Adrenal gland (tissue), 12 donors: ENCODE measurements around the gene TYMP. TPM values are rescaled to one million over a fixed set of nuclear protein-coding genes. Genes with fewer than 3 reads are reported as not detected.

Experiments used
- DNase-seq, 7 donors: peaks; one replicate each; pipeline ENCODE4 v3.0.0-alpha.2; 2019 to 2020
- H3K27ac ChIP-seq, 5 donors: fragments of 200-600 bp; sonication (generic) in 4 of 5; 1 replicate in 3 of 5; 2 replicates in 2 of 5; pipeline versions ENCODE4 v1.5.1 to v1.8.0; 2016 to 2020; ENCODE audit warnings: mild to moderate bottlenecking in 1 of 5
- H3K27me3 ChIP-seq: fragments of 200-600 bp; 2 replicates; pipeline ENCODE4 v1.8.0; 2021
- H3K36me3 ChIP-seq, 2 donors: fragments of 200-600 bp; replicated peaks in 1 of 2; 1 replicate in 1 of 2; 2 replicates in 1 of 2; pipeline versions ENCODE4 v1.5.1 to v1.8.0; 2018 to 2022
- H3K4me1 ChIP-seq, 2 donors: fragments of 200-600 bp; replicated peaks in 1 of 2; 1 replicate in 1 of 2; 2 replicates in 1 of 2; pipeline versions ENCODE4 v1.5.1 to v1.8.0; 2018 to 2021
- H3K4me3 ChIP-seq, 4 donors: fragments of 200-600 bp; sonication (generic) in 3 of 4; one replicate each; pipeline ENCODE4 v1.5.1; 2016 to 2018
- H3K9me3 ChIP-seq, 3 donors: fragments of 200-600 bp; sonication (generic) in 1 of 3; replicated peaks in 1 of 3; 1 replicate in 2 of 3; 2 replicates in 1 of 3; pipeline versions ENCODE4 v1.5.1 to v1.8.0; 2016 to 2021
- POLR2A ChIP-seq, 2 donors: fragments of 450-650 bp; IDR thresholded peaks; one replicate each; pipeline ENCODE4 v1.6.1; 2017; ENCODE audit warnings: antibody characterized with exemption in 2 of 2, mild to moderate bottlenecking in 2 of 2, moderate library complexity in 1 of 2
- WGBS, 4 donors: extraction: QIAGEN DNeasy Blood & Tissue Kit in 2 of 4; methylation state at CpG; one replicate each; pipeline versions ENCODE4 v1.1.5 to v1.1.7; 2013 to 2017; 5-methylcytosine and 5-hydroxymethylcytosine counted together
- intact Hi-C, 2 donors: fragments of 100-400 bp; cut with DNase I; formaldehyde crosslinking; loops; one replicate each; pipeline versions ENCODE4 v1.14.1 to v1.15.0; 2022 to 2023
- polyA plus RNA-seq, 3 donors: library from polyadenylated mRNA; stranded (reverse); fragments of 200-250 nt in 2 of 3; fragments of 350-450 nt in 1 of 3; fragmentation: Illumina TruSeq in 1 of 3; extraction: RNeasy Lipid Tissue Mini Kit (QIAGEN cat#74804) in 1 of 3; gene quantifications; one replicate each; pipeline ENCODE4 v1.2.3, GENCODE V29; 2013 to 2014
- total RNA-seq, 9 donors: library from RNA; depleted of rRNA in 4 of 9; stranded (reverse); fragments of >200 nt in 4 of 9; fragments of 120-200 nt in 1 of 9; fragmentation: NEBNext Ultra II Directional in 1 of 9; extraction: Animal tissue kit (Norgen Biotek cat#: 25700) in 1 of 9; gene quantifications; one replicate each; pipeline versions ENCODE4 v1.1.0 to v1.2.4, GENCODE V29; 2013 to 2023
- TF ChIP-seq, protein P1 (sequence below), 6 experiments: fragments of 450-650 bp in 4 of 6; fragments of 200-600 bp in 2 of 6; sonication (generic) in 1 of 6; IDR thresholded peaks; 1 replicate in 5 of 6; 2 replicates in 1 of 6; pipeline versions ENCODE4 v1.5.1 to v1.8.0; 2016 to 2021; ENCODE audit warnings: antibody characterized with exemption in 6 of 6, mild to moderate bottlenecking in 2 of 6, moderate library complexity in 1 of 6
- donor health status: healthy with polysubstance abuse.
- donor health status: Bipolar disorder and iron deficiency.
- donor health status: DM: yes; HTN: yes; CAD: no.
- donor health status: DM: no; HTN: no; CAD: no.
- donor health status: DM: no; HTN: no; CAD: no.
- donor health status: DM: yes; HTN: yes; CAD: no.

TYMP gene
- total and polyA plus RNA-seq, 12 donors = 1.9 to 152 (median 64.5) TPM

DNA sequence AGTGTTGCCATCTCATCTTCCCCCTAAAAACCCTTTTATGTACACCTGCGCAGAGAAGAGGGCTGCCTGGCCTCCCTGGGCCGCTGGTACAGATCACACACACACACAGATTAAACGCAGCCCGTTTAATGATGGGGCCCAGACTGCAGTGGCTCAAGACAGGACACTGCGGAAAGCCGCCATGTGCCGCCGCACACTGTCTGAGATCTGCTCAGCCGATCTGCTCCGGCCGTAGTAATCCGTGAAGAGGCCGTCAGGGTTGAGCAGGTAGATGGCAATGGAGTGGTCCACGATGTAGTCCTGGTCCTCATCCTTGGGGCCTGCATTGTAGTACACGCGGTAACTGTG, 6.4 kb downstream of the TYMP start:
- peak in 1 of 7 donors; percentile 37 for DNase-seq
- Histone ChIP-seq H3K36me3 (peaks cover 0 to 44% of the 10 kb centered on the region in 2 donors), H3K4me3 (no peak overlapping the region), H3K9me3 (no peaks in the 10 kb centered on the region), H3K4me1 (peaks cover 20 to 23% of the 10 kb centered on the region in 2 donors), H3K27ac (no peak overlapping the region), H3K27me3 (no peaks in the 10 kb centered on the region)
- intact Hi-C loops = no loop called here
- TF ChIP-seq, protein P1, sequence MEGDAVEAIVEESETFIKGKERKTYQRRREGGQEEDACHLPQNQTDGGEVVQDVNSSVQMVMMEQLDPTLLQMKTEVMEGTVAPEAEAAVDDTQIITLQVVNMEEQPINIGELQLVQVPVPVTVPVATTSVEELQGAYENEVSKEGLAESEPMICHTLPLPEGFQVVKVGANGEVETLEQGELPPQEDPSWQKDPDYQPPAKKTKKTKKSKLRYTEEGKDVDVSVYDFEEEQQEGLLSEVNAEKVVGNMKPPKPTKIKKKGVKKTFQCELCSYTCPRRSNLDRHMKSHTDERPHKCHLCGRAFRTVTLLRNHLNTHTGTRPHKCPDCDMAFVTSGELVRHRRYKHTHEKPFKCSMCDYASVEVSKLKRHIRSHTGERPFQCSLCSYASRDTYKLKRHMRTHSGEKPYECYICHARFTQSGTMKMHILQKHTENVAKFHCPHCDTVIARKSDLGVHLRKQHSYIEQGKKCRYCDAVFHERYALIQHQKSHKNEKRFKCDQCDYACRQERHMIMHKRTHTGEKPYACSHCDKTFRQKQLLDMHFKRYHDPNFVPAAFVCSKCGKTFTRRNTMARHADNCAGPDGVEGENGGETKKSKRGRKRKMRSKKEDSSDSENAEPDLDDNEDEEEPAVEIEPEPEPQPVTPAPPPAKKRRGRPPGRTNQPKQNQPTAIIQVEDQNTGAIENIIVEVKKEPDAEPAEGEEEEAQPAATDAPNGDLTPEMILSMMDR (IDR thresholded peaks at IDR 0.05) = no peak
- TF ChIP-seq POLR2A (IDR thresholded peaks at IDR 0.05) = no peak
- WGBS, 4 donors = 88 to 100% (median 93%) methylated on average over 1 to 16 of the region's 16 CpGs

DNA sequence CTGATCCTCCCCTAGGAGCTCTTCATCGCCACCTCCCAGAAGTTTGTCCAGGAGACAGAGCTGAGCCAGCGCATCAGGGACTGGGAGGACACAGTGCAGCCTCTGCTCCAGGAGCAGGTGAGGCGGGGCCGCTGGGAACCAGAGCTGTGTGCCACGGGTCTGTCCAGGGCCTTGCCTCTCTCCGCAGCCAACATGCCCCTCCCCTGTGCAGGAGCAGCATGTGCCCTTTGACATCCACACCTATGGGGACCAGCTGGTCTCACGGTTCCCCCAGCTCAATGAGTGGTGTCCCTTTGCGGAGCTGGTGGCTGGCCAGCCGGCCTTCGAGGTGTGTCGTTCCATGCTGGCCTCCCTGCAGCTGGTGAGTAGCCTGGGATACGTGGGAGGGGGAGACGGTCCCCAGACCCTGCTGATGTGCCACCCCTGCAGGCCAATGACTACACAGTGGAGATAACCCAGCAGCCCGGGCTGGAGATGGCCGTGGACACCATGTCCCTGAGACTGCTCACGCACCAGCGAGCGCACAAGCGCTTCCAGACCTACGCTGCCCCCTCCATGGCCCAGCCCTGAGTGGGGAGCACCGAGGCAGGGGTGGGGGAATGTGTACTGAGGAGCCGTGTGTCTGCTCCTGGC, 6.9 kb downstream of the TYMP start:
- TF ChIP-seq, protein P1 (IDR thresholded peaks at IDR 0.05) = no peak
- no peak for TF ChIP-seq POLR2A (IDR thresholded peaks at IDR 0.05)
- intact Hi-C loops = no loop called here
- peak in 1 of 7 donors; percentile 21 for DNase-seq
- H3K4me1 ChIP-seq = peaks cover 20 to 23% of the 10 kb centered on the region in 2 donors
- H3K27me3 ChIP-seq = no peaks in the 10 kb centered on the region
- H3K4me3 ChIP-seq = no peak overlapping the region
- whole genome bisulfite sequencing, 4 donors = 78 to 92% (median 88%) methylated on average over 10 to 22 of the region's 22 CpGs
- H3K9me3 ChIP-seq = no peaks in the 10 kb centered on the region
- no peak overlapping the region for H3K27ac ChIP-seq
- H3K36me3 ChIP-seq = peaks cover 0 to 47% of the 10 kb centered on the region in 2 donors

DNA sequence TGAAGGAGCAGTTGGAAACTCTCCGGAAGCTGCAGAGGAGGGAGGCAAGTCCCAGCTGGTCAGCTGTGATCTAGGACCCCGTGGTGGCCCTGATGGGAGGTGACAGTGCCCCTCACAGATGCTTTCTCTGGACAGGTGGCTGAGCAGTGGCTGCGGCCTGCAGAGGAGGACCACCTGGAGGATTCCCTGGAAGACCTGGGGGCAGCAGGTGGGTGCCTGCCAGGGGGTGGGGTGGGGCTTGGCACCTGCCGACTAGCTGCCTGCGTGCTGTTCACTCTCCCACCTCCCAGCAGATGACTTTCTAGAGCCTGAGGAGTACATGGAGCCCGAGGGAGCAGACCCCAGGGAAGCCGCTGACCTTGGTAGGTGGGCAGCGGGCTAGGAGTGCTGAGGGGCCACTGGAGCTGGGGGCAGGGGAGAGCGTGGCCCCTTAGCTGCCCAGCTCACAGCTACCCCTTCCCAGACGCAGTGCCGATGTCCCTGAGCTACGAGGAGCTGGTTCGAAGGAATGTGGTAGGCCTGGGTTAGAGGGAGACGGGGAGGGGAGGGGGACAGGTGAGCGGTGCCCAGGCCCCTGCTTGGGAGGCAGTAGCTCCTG, 7.5 kb downstream of the TYMP start:
- H3K36me3 ChIP-seq = peaks cover 0 to 54% of the 10 kb centered on the region in 2 donors
- TF ChIP-seq, protein P1 (IDR thresholded peaks at IDR 0.05) = no peak
- TF ChIP-seq POLR2A (IDR thresholded peaks at IDR 0.05) = no peak
- DNase-seq = peak in 1 of 7 donors; percentile 15
- H3K27ac ChIP-seq = no peak overlapping the region
- H3K4me3 ChIP-seq = no peak overlapping the region
- 82 to 97% (median 89%) methylated on average over 3 to 15 of the region's 15 CpGs for WGBS, 4 donors
- intact Hi-C loops = no loop called here
- no peaks in the 10 kb centered on the region for H3K9me3 ChIP-seq
- H3K4me1 ChIP-seq = peaks cover 20 to 23% of the 10 kb centered on the region in 2 donors
- H3K27me3 ChIP-seq = no peaks in the 10 kb centered on the region

DNA sequence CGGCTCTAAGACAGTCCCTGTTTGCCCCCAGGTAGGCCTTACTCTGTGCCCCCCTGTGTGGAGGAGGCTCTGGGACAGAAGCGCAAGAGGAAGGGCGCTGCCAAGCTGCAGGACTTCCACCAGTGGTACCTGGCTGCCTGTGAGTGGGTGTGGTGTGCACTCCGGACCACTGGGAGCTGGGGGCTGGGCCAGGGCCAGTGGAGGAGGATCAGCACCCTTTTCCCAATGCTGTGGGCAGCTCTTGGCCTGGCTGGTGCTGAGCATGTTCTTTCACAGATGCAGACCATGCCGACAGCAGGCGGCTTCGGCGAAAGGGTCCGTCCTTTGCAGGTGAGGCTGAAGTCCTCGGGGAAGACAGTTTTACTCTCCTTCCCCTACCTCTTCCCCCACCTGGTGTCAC, 8.1 kb downstream of the TYMP start:
- Histone ChIP-seq H3K27me3 (no peaks in the 10 kb centered on the region), H3K9me3 (no peaks in the 10 kb centered on the region), H3K27ac (no peak overlapping the region), H3K4me3 (no peak overlapping the region), H3K4me1 (peaks cover 18 to 20% of the 10 kb centered on the region in 2 donors), H3K36me3 (peaks cover 0 to 54% of the 10 kb centered on the region in 2 donors)
- TF ChIP-seq, protein P1 (IDR thresholded peaks at IDR 0.05) = no peak
- TF ChIP-seq POLR2A (IDR thresholded peaks at IDR 0.05) = no peak
- 89 to 100% (median 93%) methylated on average over 1 to 10 of the region's 10 CpGs for WGBS, 4 donors
- intact Hi-C loops = no loop called here
- DNase-seq = no peak
